ENCODE data around the gene CACNG6. TPM values are rescaled to one million over a fixed set of nuclear protein-coding genes. Genes with fewer than 3 reads are reported as not detected.
"Not testable (repeated sequence)": the region's sequence is repeated elsewhere in the genome, so short reads cannot be mapped to it uniquely, and the experiment has no call there.

Gene CACNG6, protein sequence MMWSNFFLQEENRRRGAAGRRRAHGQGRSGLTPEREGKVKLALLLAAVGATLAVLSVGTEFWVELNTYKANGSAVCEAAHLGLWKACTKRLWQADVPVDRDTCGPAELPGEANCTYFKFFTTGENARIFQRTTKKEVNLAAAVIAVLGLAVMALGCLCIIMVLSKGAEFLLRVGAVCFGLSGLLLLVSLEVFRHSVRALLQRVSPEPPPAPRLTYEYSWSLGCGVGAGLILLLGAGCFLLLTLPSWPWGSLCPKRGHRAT
- not detected for total RNA-seq
- long read RNA-seq: 0 reads

GRCh38 chr19:53991224-53992113, at the start of gene CACNG6:
Gene CACNG6, plus strand, starts transcription at chr19:53991637. Its CDS starts 1,241 bp downstream, at chr19:53992878.
- no peak for DNase-seq (ENCODE audit: low spot score)

- no peak for DNase-seq (ENCODE audit: low spot score)
Measured at GRCh38 chr19:53942001-53942786, 49.2 kb upstream of the CACNG6 start.

DNA sequence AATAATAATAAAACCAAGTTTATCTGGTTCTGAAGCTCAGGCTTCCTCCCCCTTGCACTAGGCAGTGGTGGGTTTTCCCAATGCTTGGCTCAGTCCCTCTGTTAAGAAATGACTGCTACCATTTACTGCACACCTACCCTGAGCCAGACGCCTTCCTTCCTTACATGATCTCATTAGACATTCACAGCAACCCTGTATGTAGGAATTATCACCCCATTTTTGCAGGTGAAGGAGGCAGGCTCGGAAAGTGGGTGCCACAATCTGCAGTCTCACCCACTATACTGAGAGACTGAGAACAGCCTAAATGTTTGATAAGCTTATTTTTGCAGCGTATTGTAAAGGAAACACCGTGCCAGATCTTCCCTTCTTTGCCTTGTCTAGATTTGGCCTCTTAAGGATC, 47.0 kb upstream of the CACNG6 start:
- no peak for DNase-seq (ENCODE audit: low spot score)

GRCh38 chr19:53944933-53945332, 46.5 kb upstream of the CACNG6 start:
- no peak for DNase-seq (ENCODE audit: low spot score)

- DNase-seq (ENCODE audit: low spot score): no peak
Measured at GRCh38 chr19:53945441-53945840, 46.0 kb upstream of the CACNG6 start.

- no peak for DNase-seq (ENCODE audit: low spot score)
Measured at GRCh38 chr19:53945998-53946397, 45.4 kb upstream of the CACNG6 start.

GRCh38 chr19:53947624-53948023, 43.8 kb upstream of the CACNG6 start:
- DNase-seq (ENCODE audit: low spot score): no peak

DNA sequence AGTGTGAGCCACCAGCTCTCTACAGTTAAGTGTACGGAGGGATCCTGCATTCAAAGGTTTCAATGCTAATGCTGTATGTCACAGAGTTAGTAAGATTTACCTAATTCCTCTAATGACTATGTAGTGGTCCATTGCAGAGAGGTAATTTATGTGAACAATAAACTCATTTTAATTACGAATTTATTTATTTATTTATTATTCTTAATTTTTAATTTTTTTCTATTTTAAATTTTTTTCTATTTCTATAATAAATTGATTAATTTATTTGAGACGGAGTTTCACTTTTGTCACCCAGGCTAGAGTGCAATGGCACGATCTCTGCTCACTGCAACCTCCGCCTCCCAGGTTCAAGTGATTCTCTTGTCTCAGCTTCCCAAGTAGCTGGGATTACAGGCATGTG, 42.8 kb upstream of the CACNG6 start:
- DNase-seq (ENCODE audit: low spot score): not testable (repeated sequence)

GRCh38 chr19:53951436-53951835, 40.0 kb upstream of the CACNG6 start:
- DNase-seq (ENCODE audit: low spot score): no peak

DNA sequence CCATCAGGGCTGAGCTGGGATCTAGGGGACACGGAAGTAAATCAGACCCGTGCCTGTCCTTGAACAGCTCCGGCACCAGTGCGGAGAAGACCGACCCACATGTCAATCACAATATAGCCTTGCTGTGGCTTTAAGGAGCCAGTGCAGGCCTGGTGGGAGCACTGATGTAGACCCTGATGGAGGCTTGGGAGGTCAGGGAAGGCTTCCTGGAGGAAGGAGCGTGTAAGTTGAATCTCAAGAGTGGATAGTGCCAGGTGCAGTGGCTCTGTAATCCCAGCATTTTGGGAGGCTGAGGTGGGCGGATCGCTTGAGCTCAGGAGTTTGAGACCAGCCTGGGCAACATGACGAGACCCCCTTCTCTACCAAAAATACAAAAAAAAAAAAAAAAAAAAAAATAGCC, 39.5 kb upstream of the CACNG6 start:
- no peak for DNase-seq (ENCODE audit: low spot score)

- no peak for DNase-seq (ENCODE audit: low spot score)
Measured at GRCh38 chr19:53953383-53953782, 38.1 kb upstream of the CACNG6 start.

DNA sequence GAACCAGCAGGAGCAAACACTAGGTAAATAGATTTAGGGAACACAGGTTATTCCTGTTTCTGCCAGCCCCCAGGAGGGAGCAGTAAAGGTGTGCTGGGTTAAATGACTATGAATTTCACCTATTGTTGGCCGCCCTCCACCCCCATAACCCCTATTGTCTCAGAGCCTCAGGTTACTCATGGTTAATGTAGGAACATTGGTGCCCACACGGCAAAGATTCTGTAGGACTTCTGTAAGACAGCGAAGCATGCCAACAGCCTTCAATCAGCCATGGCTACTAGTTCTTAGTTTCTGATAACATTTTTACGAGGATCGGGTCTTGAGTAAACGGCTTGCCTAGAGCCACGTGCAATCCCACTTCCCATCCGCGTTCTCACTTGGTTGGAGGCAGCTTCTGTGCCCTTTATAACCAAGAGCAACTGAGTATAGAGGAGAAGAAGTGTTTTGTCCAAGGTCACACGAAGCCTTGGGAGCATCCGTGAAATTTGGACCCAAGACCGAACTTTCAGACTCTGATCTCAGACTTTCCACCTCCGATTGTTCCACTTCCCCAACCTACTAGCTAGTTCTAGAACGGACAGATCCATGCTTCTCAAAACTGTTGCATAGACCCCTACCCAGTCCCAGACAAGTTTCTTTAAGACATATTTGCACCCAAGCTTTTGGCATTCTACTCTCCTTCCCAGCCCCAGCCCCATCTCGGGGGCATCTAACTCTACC, 33.8 kb upstream of the CACNG6 start:
- DNase-seq (ENCODE audit: low spot score): no peak

GRCh38 chr19:53958168-53958571, 33.3 kb upstream of the CACNG6 start:
- DNase-seq (ENCODE audit: low spot score): no peak

GRCh38 chr19:53958823-53959757, 32.3 kb upstream of the CACNG6 start:
- no peak for DNase-seq (ENCODE audit: low spot score)

DNA sequence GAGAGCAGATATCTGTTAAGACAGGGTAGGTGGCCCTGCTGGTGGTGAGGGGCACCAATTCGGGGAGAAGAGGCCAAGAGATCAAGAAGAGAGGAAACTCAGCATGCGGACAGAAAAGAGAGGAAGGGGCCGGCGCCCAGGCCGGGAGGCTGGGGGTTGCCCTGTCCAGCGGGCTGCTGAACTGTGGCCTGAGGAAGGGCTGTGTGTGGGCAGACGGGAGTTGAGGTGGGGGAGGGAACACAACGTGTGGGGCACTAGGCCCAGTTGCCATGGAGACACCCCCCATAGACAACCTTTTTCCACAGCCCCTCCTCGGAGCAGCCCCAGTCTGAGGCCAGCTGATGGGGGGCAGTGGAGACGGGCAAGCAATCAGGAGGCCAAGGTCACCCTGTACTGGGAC, 31.2 kb upstream of the CACNG6 start:
- no peak for DNase-seq (ENCODE audit: low spot score)

DNA sequence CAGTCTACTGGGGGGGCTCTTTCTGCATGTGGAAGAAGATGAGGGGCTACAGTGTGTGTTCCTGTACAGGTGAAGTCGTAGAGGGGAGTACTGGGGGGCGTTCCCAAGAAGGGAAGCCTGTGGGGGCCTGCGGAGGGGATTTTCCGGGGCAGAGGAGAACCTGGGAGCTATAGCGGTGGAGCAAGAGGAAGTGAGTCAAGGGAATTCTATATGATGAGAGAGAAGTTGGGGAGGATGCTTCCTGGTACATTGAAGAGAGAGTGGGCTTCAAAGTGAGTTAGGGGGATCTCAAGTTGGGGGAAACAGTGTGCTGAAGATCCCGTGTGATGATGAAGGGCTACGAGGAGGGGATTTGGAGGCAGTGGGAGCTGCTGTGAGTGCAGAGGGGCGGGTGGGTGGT, 30.6 kb upstream of the CACNG6 start:
- no peak for DNase-seq (ENCODE audit: low spot score)

- no peak for DNase-seq (ENCODE audit: low spot score)
Measured at GRCh38 chr19:53961523-53962356, 29.7 kb upstream of the CACNG6 start.

GRCh38 chr19:53962887-53963431, 28.5 kb upstream of the CACNG6 start, which contains the start of gene CACNG8:
Gene CACNG8, plus strand, starts transcription at chr19:53962937.
- DNase-seq (ENCODE audit: low spot score): no peak

DNA sequence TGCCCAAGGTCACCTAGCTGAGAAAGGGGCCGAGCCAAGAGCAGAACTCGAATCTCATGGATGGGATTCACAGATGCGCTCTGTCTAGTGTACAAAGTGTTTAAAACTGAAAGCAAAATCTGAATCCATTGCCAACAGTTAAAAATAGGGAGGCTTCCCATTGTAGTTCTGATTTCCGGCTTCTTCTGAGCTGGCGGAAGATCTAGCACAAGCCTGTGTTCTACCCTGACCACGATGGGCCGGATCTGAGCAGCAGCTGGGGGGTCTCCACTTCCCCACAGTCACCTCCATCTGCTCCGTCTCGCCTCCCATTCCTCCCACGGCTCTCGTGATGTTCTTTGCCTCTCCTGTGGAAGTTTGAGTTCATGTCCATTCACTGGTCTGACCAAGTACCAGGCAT, 26.3 kb upstream of the CACNG6 start:
- no peak for DNase-seq (ENCODE audit: low spot score)

Data from mesenteric fat pad (tissue), 1 donor.